Breast epithelium (tissue), 4 donors: ENCODE results near the gene SPATA2L. TPM values are rescaled to one million over a fixed set of nuclear protein-coding genes. Genes with fewer than 3 reads are reported as not detected.
A peak's percentile ranks its signal among the peaks of the same experiment; 100 is the strongest.

Experiments
- DNase-seq, 2 donors: peaks; one replicate each; pipeline ENCODE4 v3.0.0-alpha.2; 2019; ENCODE audit warnings: low spot score in 2 of 2
- H3K27ac ChIP-seq, 2 donors: fragments of 200-600 bp; sonication (generic) in 1 of 2; one replicate each; pipeline ENCODE4 v1.5.1; 2016 to 2019; ENCODE audit warnings: mild to moderate bottlenecking in 1 of 2
- H3K27me3 ChIP-seq, 2 donors: fragments of 200-600 bp; sonication (generic) in 1 of 2; one replicate each; pipeline versions ENCODE4 v1.5.1 to v1.6.0; 2017 to 2019; ENCODE audit warnings: control low read depth in 1 of 2, mild to moderate bottlenecking in 1 of 2
- H3K36me3 ChIP-seq: fragments of 200-600 bp; one replicate; pipeline ENCODE4 v1.5.1; 2019
- H3K4me1 ChIP-seq, 2 donors: fragments of 200-600 bp; sonication (generic); one replicate each; pipeline ENCODE4 v1.5.1; 2016 to 2019; ENCODE audit warnings: control low read depth in 1 of 2
- H3K4me3 ChIP-seq, 3 donors: fragments of 200-600 bp; sonication (generic); 1 replicate in 2 of 3; 2 replicates in 1 of 3; pipeline ENCODE4 v1.5.1; 2016 to 2019; ENCODE audit warnings: mild to moderate bottlenecking in 3 of 3, moderate library complexity in 2 of 3
- H3K9me3 ChIP-seq, 2 donors: fragments of 200-600 bp; sonication (generic) in 1 of 2; one replicate each; pipeline ENCODE4 v1.5.1; 2016 to 2019; ENCODE audit warnings: control low read depth in 1 of 2
- CTCF ChIP-seq, 3 donors: fragments of 450-650 bp; IDR thresholded peaks; one replicate each; pipeline ENCODE4 v1.5.1; 2016 to 2017; ENCODE audit warnings: antibody characterized with exemption in 3 of 3, mild to moderate bottlenecking in 3 of 3, moderate library complexity in 3 of 3
- POLR2A ChIP-seq: fragments of 450-650 bp; IDR thresholded peaks from one replicate; pipeline ENCODE4 v1.6.1; 2016; ENCODE audit warnings: antibody characterized with exemption, mild to moderate bottlenecking, moderate library complexity
- POLR2AphosphoS5 ChIP-seq, 3 donors: sonication (generic); formaldehyde crosslinking; IDR thresholded peaks; one replicate each; pipeline ENCODE4 v1.6.1; 2017; ENCODE audit warnings: antibody characterized with exemption in 3 of 3
- intact Hi-C: fragments of 100-400 bp; cut with DNase I; formaldehyde crosslinking; loops from one replicate; pipeline ENCODE4 v1.15.1; 2023; ENCODE audit warnings: low total_unique reads
- total RNA-seq, 3 donors: library from RNA; depleted of rRNA; stranded (reverse); fragments of >200 nt; gene quantifications; one replicate each; pipeline ENCODE4 v1.1.0, GENCODE V29; 2016

SPATA2L gene
- total RNA-seq, result 10 to 100 TPM in 2 of 3 donors, 1 to 10 TPM in 1; 9.0 to 15.1 (median 14.3) TPM

- Histone ChIP-seq H3K36me3 (no peaks in the 10 kb centered on the region), H3K4me1 (no peaks in the 10 kb centered on the region), H3K4me3 (peak within 1 kb of the TSS; percentile 61 to 75 (median 71)), H3K9me3 (no peaks in the 10 kb centered on the region), H3K27ac (peak within 1 kb of the TSS; percentile 80 to 96), H3K27me3 (no peaks in the 10 kb centered on the region)
- intact Hi-C loops, result no loop called here
- peak; percentile 95 to 96 for DNase-seq
- TF ChIP-seq CTCF (IDR thresholded peaks at IDR 0.05) (no peak), POLR2A (peak; percentile 62), POLR2AphosphoS5 (IDR thresholded peaks at IDR 0.05) (peak; percentile 63 to 86 (median 77))
Measured at GRCh38 chr16:89701425-89702406, at the start of gene SPATA2L. Gene SPATA2L, minus strand, starts transcription at chr16:89701705. Its CDS starts 473 bp downstream, at chr16:89701232.

GRCh38 chr16:89749637-89750036 lies 48.1 kb upstream of the SPATA2L start:
- intact Hi-C loops, result no loop called here
- Histone ChIP-seq H3K4me1 (no peaks in the 10 kb centered on the region), H3K27me3 (no peaks in the 10 kb centered on the region), H3K4me3 (no peak overlapping the region), H3K36me3 (no peaks in the 10 kb centered on the region), H3K27ac (no peak overlapping the region), H3K9me3 (no peaks in the 10 kb centered on the region)
- TF ChIP-seq POLR2A, result no peak
- no peak for TF ChIP-seq POLR2AphosphoS5 (IDR thresholded peaks at IDR 0.05)
- no peak for TF ChIP-seq CTCF (IDR thresholded peaks at IDR 0.05)
- DNase-seq, result no peak

- intact Hi-C loops, result no loop called here
- Histone ChIP-seq H3K27ac (no peak overlapping the region), H3K9me3 (no peaks in the 10 kb centered on the region)
Measured at GRCh38 chr16:89748921-89749320, 47.4 kb upstream of the SPATA2L start.

GRCh38 chr16:89748076-89748475 lies 46.6 kb upstream of the SPATA2L start:
- intact Hi-C loops, result no loop called here
- Histone ChIP-seq H3K9me3 (no peaks in the 10 kb centered on the region), H3K27ac (no peak overlapping the region), H3K27me3 (no peaks in the 10 kb centered on the region), H3K36me3 (no peaks in the 10 kb centered on the region), H3K4me3 (no peak overlapping the region), H3K4me1 (no peaks in the 10 kb centered on the region)
- DNase-seq, result no peak
- TF ChIP-seq CTCF (IDR thresholded peaks at IDR 0.05), result no peak
- no peak for TF ChIP-seq POLR2AphosphoS5 (IDR thresholded peaks at IDR 0.05)
- TF ChIP-seq POLR2A, result no peak

More at GRCh38 chr16:89748921-89749320, 47.4 kb upstream of the SPATA2L start:
- no peak for DNase-seq
- H3K4me3 ChIP-seq, result no peak overlapping the region
- no peaks in the 10 kb centered on the region for H3K36me3 ChIP-seq
- no peaks in the 10 kb centered on the region for H3K4me1 ChIP-seq
- TF ChIP-seq POLR2AphosphoS5 (IDR thresholded peaks at IDR 0.05) (no peak), POLR2A (no peak), CTCF (IDR thresholded peaks at IDR 0.05) (no peak)
- H3K27me3 ChIP-seq, result no peaks in the 10 kb centered on the region

- Histone ChIP-seq H3K9me3 (no peaks in the 10 kb centered on the region), H3K27ac (no peak overlapping the region), H3K36me3 (no peaks in the 10 kb centered on the region), H3K4me3 (no peak overlapping the region), H3K4me1 (no peaks in the 10 kb centered on the region), H3K27me3 (no peaks in the 10 kb centered on the region)
- TF ChIP-seq POLR2AphosphoS5 (IDR thresholded peaks at IDR 0.05), result no peak
- TF ChIP-seq CTCF (IDR thresholded peaks at IDR 0.05), result no peak
- TF ChIP-seq POLR2A, result no peak
- intact Hi-C loops, result no loop called here
- DNase-seq, result no peak
Measured at GRCh38 chr16:89746043-89746442, 44.5 kb upstream of the SPATA2L start.
